SK-N-MC (cell line): ENCODE measurements around the gene STX8.

Experiments
- EZH2 ChIP-seq: fragments of 200-600 bp; sonication (generic); IDR thresholded peaks from one replicate; pipeline ENCODE4 v1.6.1; 2017; ENCODE audit warnings: antibody characterized with exemption
- POLR2AphosphoS5 ChIP-seq: IDR thresholded peaks from 2 replicates; pipeline ENCODE4 v1.6.1; 2012; ENCODE audit warnings: mild to moderate bottlenecking, low read depth, low read length, borderline replicate concordance

- no peak for TF ChIP-seq POLR2AphosphoS5
- no peak for TF ChIP-seq EZH2
Measured at GRCh38 chr17:9350080-9350479, 225.5 kb downstream of the STX8 start.
